GM12864 (cell line): ENCODE results near the gene TNIK.

Source experiments
- DNase-seq: peaks from one replicate; pipeline ENCODE4 v3.0.0-alpha.2; 2011; ENCODE audit warnings: low read depth
- H3K4me3 ChIP-seq: 2 replicates; pipeline ENCODE4 v1.5.1; 2011; ENCODE audit warnings: mild to moderate bottlenecking, low read depth, low read length, control low read depth
- CTCF ChIP-seq: IDR thresholded peaks from 2 replicates; pipeline ENCODE4 v1.5.1; 2011; ENCODE audit warnings: low read depth, mild to moderate bottlenecking, moderate library complexity, low read length, control low read depth, inconsistent platforms; ENCODE audit errors: missing control alignments

The TNIK gene

GRCh38 chr3:171439996-171440395, 20.2 kb downstream of the TNIK start:
- TF ChIP-seq CTCF = no peak
- no peak overlapping the region for H3K4me3 ChIP-seq
- no peak for DNase-seq

- H3K4me3 ChIP-seq = no peak overlapping the region
- no peak for DNase-seq
- no peak for TF ChIP-seq CTCF
Measured at GRCh38 chr3:171437115-171437756, 23.0 kb downstream of the TNIK start.

- no peak for DNase-seq
- TF ChIP-seq CTCF = no peak
- H3K4me3 ChIP-seq = no peak overlapping the region
Measured at GRCh38 chr3:171436380-171436779, 23.8 kb downstream of the TNIK start.

- no peak for TF ChIP-seq CTCF
- DNase-seq = no peak
- no peak overlapping the region for H3K4me3 ChIP-seq
Measured at GRCh38 chr3:171435757-171436156, 24.4 kb downstream of the TNIK start.

GRCh38 chr3:171435143-171435542, 25.1 kb downstream of the TNIK start:
- no peak overlapping the region for H3K4me3 ChIP-seq
- no peak for TF ChIP-seq CTCF
- no peak for DNase-seq

GRCh38 chr3:171432548-171432947, 27.7 kb downstream of the TNIK start:
- no peak overlapping the region for H3K4me3 ChIP-seq
- no peak for DNase-seq
- no peak for TF ChIP-seq CTCF

GRCh38 chr3:171431550-171431949, 28.7 kb downstream of the TNIK start:
- no peak overlapping the region for H3K4me3 ChIP-seq
- TF ChIP-seq CTCF = no peak
- DNase-seq = no peak
